Astrocyte of the cerebellum (primary cell): ENCODE measurements around the gene EIF4E1B.

ENCODE experiments used
- DNase-seq: peaks from one replicate; pipeline ENCODE4 v3.0.0-alpha.2; 2011; ENCODE audit warnings: low read depth
- H3K4me3 ChIP-seq: 2 replicates; pipeline ENCODE4 v1.5.1; 2011; ENCODE audit warnings: mild to moderate bottlenecking, low read depth, low read length, moderate library complexity
- CTCF ChIP-seq: IDR thresholded peaks from 2 replicates; pipeline ENCODE4 v1.5.1; 2012; ENCODE audit warnings: low read length, low read depth, moderate library complexity, mild to moderate bottlenecking; ENCODE audit errors: missing control alignments
- in situ Hi-C: cut with HindIII; loops from 2 replicates; pipeline ENCODE4 v1.10.0; 2017; ENCODE audit warnings: low sequenced_read_pairs

The EIF4E1B gene

GRCh38 chr5:176629853-176630680 lies at the start of gene EIF4E1B, which contains the start of gene SNCB:
Gene EIF4E1B, plus strand, starts transcription at chr5:176630675. Its CDS starts 12,113 bp downstream, at chr5:176642788.
Gene SNCB, minus strand, starts transcription at chr5:176630534. Its CDS starts 880 bp downstream, at chr5:176629654.
- no peak for TF ChIP-seq CTCF
- in situ Hi-C loops, result no loop called here
- DNase-seq, result no peak
- peak within 1 kb of the TSS; percentile 32 for H3K4me3 ChIP-seq

GRCh38 chr5:176581361-176581760 lies 49.1 kb upstream of the EIF4E1B start:
- TF ChIP-seq CTCF, result no peak
- in situ Hi-C loops, result no loop called here
- no peak for DNase-seq
- no peak overlapping the region for H3K4me3 ChIP-seq

GRCh38 chr5:176583076-176583475 lies 47.4 kb upstream of the EIF4E1B start:
- no peak for DNase-seq
- H3K4me3 ChIP-seq, result no peak overlapping the region
- in situ Hi-C loops, result no loop called here
- TF ChIP-seq CTCF, result no peak

- in situ Hi-C loops, result no loop called here
- H3K4me3 ChIP-seq, result no peak overlapping the region
- DNase-seq, result no peak
- TF ChIP-seq CTCF, result no peak
Measured at GRCh38 chr5:176587398-176587797, 43.1 kb upstream of the EIF4E1B start.

- in situ Hi-C loops, result no loop called here
- H3K4me3 ChIP-seq, result no peak overlapping the region
- no peak for TF ChIP-seq CTCF
- DNase-seq, result no peak
Measured at GRCh38 chr5:176588297-176588696, 42.2 kb upstream of the EIF4E1B start.

GRCh38 chr5:176589039-176589769 lies 41.3 kb upstream of the EIF4E1B start:
- in situ Hi-C loops, result no loop called here

More at GRCh38 chr5:176589039-176589769, 41.3 kb upstream of the EIF4E1B start:
- DNase-seq, result no peak
- H3K4me3 ChIP-seq, result no peak overlapping the region
- TF ChIP-seq CTCF, result no peak
